GM06990 (cell line): ENCODE results near the gene ANKDD1A.

Experiments used
- DNase-seq: peaks from one replicate; pipeline ENCODE4 v3.0.0-alpha.2; 2011; ENCODE audit not compliant: insufficient read length; ENCODE audit errors: extremely low read depth
- H3K27me3 ChIP-seq: replicated peaks from 2 replicates; pipeline ENCODE4 v1.6.0; 2011; ENCODE audit warnings: low read length; ENCODE audit not compliant: control insufficient read depth, insufficient read depth
- H3K36me3 ChIP-seq: 2 replicates; pipeline ENCODE4 v1.5.1; 2011; ENCODE audit warnings: low read length; ENCODE audit not compliant: control insufficient read depth, insufficient read depth
- H3K4me3 ChIP-seq: replicated peaks from 2 replicates; pipeline ENCODE4 v1.5.1; 2011; ENCODE audit warnings: low read depth, mild to moderate bottlenecking, control low read depth, low read length
- TF ChIP-seq, protein P1 (sequence below): IDR thresholded peaks from 2 replicates; pipeline ENCODE4 v1.5.1; 2011; ENCODE audit warnings: low read length, control low read depth, mild to moderate bottlenecking, inconsistent platforms; ENCODE audit not compliant: insufficient read depth, poor library complexity, severe bottlenecking

Gene ANKDD1A

DNA sequence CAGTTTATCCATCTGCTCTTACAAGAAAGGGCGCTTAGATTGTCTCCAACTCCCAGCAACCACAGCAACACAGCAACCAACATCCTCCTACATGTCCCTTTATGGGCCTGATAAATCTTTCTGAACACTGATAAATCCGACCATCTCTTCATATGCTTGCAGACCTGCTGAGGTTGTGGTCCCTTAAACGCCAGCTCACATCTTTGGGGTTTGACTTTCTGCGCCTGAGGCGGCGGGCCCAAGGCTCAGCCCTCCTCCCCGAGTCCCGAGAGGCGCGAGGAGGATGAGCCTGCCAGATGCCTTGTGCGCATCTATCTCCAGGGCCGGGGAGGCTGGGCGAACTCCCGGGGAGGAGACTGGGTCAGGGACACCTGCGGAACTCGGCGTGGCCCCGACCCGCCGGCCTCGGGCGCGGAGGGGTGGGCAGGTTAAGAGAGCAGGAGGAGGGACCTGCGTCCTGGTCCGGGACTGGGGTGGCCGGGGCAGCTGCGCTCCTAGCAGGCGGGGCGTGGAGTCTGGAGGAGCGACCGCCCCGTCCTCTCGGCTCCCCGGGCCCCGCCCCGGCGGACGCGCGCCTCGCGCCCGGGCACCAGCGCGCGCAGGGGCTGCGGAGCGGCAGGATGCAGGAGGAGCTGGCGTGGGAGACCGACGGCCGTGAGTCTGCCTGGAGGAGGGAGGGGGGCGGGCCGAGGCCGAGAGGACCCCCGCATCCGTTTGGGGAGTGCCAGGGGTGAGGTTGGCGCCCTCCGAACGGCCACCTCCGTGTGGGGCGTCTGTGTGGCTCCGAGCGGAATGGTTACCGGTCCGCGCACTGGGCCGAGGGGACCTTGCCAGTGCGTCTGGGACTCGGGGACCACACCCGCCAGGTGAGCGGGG lies at the start of gene ANKDD1A:
ANKDD1A (plus strand) TSS at position 592 of the 876 bp plus-strand sequence; CDS start at position 621, 29 bp downstream.
- TF ChIP-seq, protein P1, sequence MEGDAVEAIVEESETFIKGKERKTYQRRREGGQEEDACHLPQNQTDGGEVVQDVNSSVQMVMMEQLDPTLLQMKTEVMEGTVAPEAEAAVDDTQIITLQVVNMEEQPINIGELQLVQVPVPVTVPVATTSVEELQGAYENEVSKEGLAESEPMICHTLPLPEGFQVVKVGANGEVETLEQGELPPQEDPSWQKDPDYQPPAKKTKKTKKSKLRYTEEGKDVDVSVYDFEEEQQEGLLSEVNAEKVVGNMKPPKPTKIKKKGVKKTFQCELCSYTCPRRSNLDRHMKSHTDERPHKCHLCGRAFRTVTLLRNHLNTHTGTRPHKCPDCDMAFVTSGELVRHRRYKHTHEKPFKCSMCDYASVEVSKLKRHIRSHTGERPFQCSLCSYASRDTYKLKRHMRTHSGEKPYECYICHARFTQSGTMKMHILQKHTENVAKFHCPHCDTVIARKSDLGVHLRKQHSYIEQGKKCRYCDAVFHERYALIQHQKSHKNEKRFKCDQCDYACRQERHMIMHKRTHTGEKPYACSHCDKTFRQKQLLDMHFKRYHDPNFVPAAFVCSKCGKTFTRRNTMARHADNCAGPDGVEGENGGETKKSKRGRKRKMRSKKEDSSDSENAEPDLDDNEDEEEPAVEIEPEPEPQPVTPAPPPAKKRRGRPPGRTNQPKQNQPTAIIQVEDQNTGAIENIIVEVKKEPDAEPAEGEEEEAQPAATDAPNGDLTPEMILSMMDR, result no peak
- H3K4me3 ChIP-seq, result peak within 1 kb of the TSS; percentile 63
- DNase-seq, result peak; percentile 63

DNA sequence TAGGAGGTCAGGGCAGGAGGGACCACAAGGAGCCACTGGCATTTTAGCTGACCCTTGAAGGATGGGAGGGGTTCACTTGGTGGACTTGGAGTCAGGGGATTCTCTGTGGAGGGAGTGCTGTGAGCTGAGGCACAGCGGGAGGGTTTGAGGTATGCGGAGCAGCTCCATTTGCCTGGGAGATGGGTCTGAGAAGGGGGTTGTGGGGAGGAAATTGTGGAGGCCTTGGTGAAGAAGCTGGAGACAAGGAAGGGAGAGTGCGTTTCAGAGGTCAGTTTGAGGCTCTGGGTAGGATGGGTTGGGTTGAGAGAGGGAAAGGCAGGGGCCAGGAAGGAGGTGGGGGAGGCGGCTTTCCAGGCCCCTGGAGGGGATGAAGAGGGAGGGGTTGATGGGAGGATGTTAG lies 49.7 kb upstream of the ANKDD1A start:
- TF ChIP-seq, protein P1, result no peak
- no peak for DNase-seq
- Histone ChIP-seq H3K4me3 (no peak overlapping the region), H3K36me3 (peaks cover 67% of the 10 kb centered on the region), H3K27me3 (no peaks in the 10 kb centered on the region)

More for the DNA sequence above, at the start of gene ANKDD1A:
- Histone ChIP-seq H3K36me3 (no peaks in the 10 kb centered on the region; the same call in 1 of the 2 replicates), H3K27me3 (no peaks in the 10 kb centered on the region)

DNA sequence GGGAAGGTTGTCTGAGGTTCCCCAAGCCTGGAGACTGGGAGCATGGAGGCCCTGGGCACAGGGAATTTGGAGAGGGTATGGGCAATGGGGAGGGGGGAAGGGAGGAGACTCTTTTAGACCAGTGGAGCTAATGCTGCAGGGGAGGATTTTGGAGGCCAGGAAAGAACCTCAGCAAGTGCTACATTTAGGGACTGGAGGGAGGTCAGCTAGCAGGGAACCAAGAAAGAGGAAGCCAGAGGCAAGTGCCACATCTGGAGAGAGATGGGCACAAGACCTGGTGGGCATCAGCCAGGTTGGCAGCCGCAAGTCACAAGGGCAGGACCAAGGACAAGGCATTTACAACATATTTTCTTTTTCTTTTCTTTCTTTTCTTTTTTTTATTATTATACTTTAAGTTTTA lies 49.3 kb upstream of the ANKDD1A start:
- H3K36me3 ChIP-seq, result peaks cover 70% of the 10 kb centered on the region

DNA sequence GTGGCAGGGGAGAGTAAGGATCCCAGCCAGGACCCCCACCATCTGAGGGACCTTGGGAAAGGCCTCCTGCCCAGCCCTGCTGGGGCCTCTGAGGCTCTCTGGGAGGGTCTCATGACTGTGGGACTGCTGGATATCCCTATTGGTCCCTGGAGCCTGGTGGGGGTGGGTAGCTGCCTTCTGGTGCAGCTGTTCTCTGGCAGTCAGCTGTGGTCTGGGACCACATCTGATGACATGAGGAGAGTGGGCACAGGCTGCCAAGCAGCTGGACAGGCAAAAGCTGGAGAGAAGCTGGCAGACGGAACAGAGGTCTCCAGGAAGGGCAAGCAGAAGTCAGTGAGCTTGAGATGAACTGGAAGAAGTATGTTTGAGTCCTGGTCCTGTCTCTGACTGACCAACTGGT lies 47.6 kb upstream of the ANKDD1A start:
- Histone ChIP-seq H3K27me3 (no peaks in the 10 kb centered on the region), H3K36me3 (peaks cover 63% of the 10 kb centered on the region), H3K4me3 (no peak overlapping the region)
- TF ChIP-seq, protein P1, result no peak
- DNase-seq, result no peak

More for the DNA sequence above, 49.3 kb upstream of the ANKDD1A start:
- TF ChIP-seq, protein P1, result no peak
- Histone ChIP-seq H3K27me3 (no peaks in the 10 kb centered on the region), H3K4me3 (no peak overlapping the region)
- no peak for DNase-seq

DNA sequence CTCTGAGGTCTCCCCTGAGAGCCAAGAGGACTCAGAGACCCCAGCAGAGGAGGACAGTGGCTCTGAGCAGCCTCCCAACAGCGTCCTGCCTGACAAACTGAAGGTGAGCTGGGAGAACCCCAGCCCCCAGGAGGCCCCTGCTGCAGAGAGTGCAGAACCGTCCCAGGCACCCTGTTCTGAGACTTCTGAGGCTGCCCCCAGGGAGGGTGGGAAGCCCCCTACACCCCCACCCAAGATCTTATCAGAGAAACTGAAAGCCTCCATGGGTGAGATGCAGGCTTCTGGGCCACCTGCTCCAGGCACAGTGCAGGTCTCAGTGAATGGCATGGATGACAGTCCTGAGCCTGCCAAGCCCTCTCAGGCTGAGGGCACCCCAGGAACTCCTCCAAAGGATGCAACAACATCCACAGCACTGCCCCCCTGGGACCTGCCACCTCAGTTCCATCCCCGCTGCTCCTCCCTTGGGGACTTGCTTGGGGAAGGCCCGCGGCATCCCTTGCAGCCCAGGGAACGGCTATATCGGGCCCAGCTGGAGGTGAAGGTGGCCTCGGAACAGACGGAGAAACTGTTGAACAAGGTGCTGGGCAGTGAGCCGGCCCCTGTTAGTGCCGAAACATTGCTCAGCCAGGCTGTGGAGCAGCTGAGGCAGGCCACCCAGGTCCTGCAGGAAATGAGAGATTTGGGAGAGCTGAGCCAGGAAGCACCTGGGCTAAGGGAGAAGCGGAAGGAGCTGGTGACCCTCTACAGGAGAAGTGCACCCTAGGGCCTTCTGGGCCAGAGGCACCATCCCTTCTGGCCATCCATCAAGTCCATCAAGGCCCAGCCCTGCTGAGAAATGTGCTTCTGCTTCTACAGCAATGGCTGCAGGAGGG lies 46.3 kb upstream of the ANKDD1A start:
- H3K4me3 ChIP-seq, result no peak overlapping the region
- no peaks in the 10 kb centered on the region for H3K27me3 ChIP-seq
- DNase-seq, result peak; percentile 44
- H3K36me3 ChIP-seq, result peaks cover 51% of the 10 kb centered on the region
- TF ChIP-seq, protein P1, result no peak
